GM08714 (cell line): ENCODE results near the gene GID4.

Experiments
- H3K4me3 ChIP-seq: fragments of 200-500 bp; sonication (Bioruptor generic); 2 replicates; pipeline ENCODE4 v1.5.1; 2014; ENCODE audit warnings: mild to moderate bottlenecking, low read length, inconsistent platforms
- ZNF274 ChIP-seq: IDR thresholded peaks from 2 replicates; pipeline ENCODE4 v1.6.1; 2012; ENCODE audit warnings: mild to moderate bottlenecking, low read depth, low read length

Gene GID4

GRCh38 chr17:18025945-18026776 is 13.0 kb upstream of the GID4 start:
- H3K4me3 ChIP-seq: no peak overlapping the region
- no peak for TF ChIP-seq ZNF274

GRCh38 chr17:18027280-18027679 is 11.9 kb upstream of the GID4 start:
- no peak overlapping the region for H3K4me3 ChIP-seq
- no peak for TF ChIP-seq ZNF274

GRCh38 chr17:18028114-18028951 is 10.9 kb upstream of the GID4 start:
- no peak overlapping the region for H3K4me3 ChIP-seq
- TF ChIP-seq ZNF274: no peak

GRCh38 chr17:18028952-18029540 is 10.2 kb upstream of the GID4 start:
- no peak for TF ChIP-seq ZNF274
- no peak overlapping the region for H3K4me3 ChIP-seq

- H3K4me3 ChIP-seq: no peak overlapping the region
- TF ChIP-seq ZNF274: no peak
Observed at GRCh38 chr17:18031955-18032354, 7.3 kb upstream of the GID4 start.

- no peak overlapping the region for H3K4me3 ChIP-seq
- TF ChIP-seq ZNF274: no peak
Observed at GRCh38 chr17:18033442-18034099, 5.6 kb upstream of the GID4 start.

- TF ChIP-seq ZNF274: no peak
Observed at GRCh38 chr17:18035704-18036103, 3.5 kb upstream of the GID4 start.

GRCh38 chr17:18037486-18037885 is 1.7 kb upstream of the GID4 start:
- no peak for TF ChIP-seq ZNF274
- peak overlapping the region; percentile 46; the same call in 1 of the 2 replicates for H3K4me3 ChIP-seq

More at GRCh38 chr17:18035704-18036103, 3.5 kb upstream of the GID4 start:
- H3K4me3 ChIP-seq: no peak overlapping the region

- H3K4me3 ChIP-seq: peak overlapping the region; percentile 85
- TF ChIP-seq ZNF274: no peak
Observed at GRCh38 chr17:18038149-18038850, 908 bp upstream of the GID4 start.

GRCh38 chr17:18039535-18040260 is 490 bp downstream of the GID4 start:
- TF ChIP-seq ZNF274: no peak
- peak overlapping the region; percentile 78 for H3K4me3 ChIP-seq

- H3K4me3 ChIP-seq: peak overlapping the region; percentile 78
- no peak for TF ChIP-seq ZNF274
Observed at GRCh38 chr17:18040261-18040858, 1.2 kb downstream of the GID4 start.

- no peak overlapping the region for H3K4me3 ChIP-seq
- TF ChIP-seq ZNF274: no peak
Observed at GRCh38 chr17:18041776-18042175, 2.6 kb downstream of the GID4 start.
